ENCODE measurements around the gene AK5. TPM values are rescaled to one million over a fixed set of nuclear protein-coding genes. Genes with fewer than 3 reads are reported as not detected.

The AK5 gene
- total RNA-seq (1 to 10 TPM in 1 of 7 donors, under 1 TPM in 4, not detected in 2; 0.45 to 1.3 (median 0.82) TPM), polyA plus RNA-seq (1 to 10 TPM in 1 of 2 donors, under 1 TPM in 1; 0.50 to 3.5 TPM)
- long read RNA-seq, donor 1: 0 reads
- long read RNA-seq, donor 2, transcript AK5-208 (3 exons, 556 nt): major isoform, 40 of 54 reads
- long read RNA-seq, donor 2, partial matches to known transcripts: 8 of 54 reads
- long read RNA-seq, donor 2, other reads (novel, unspliced or antisense): 6 of 54 reads
- long read RNA-seq, donor 3, partial matches to known transcripts: 0 of 4 reads
- long read RNA-seq, donor 3, other reads (novel, unspliced or antisense): 0 of 4 reads

- no peak within 1 kb of the TSS for H3K27ac ChIP-seq
- TF ChIP-seq CTCF (IDR thresholded peaks at IDR 0.05) (no peak), EP300 (IDR thresholded peaks at IDR 0.05) (no peak), POLR2A (IDR thresholded peaks at IDR 0.05) (no peak)
- peaks cover 3% of the 10 kb centered on the region for H3K4me1 ChIP-seq (ENCODE audit: insufficient read depth)
- intact Hi-C loops (cut with DNase I): no loop called here
- H3K9me3 ChIP-seq: no peaks in the 10 kb centered on the region
- WGBS, 3 donors: 2 to 6% (median 3%) methylated on average over 27 to 71 of the region's 71 CpGs
- peak in 2 of 5 donors; percentile 27 to 39 for DNase-seq
- peak within 1 kb of the TSS; percentile 20 for H3K4me3 ChIP-seq
- no peaks in the 10 kb centered on the region for H3K36me3 ChIP-seq
- H3K27me3 ChIP-seq: no peaks in the 10 kb centered on the region
Measured at GRCh38 chr1:77281491-77282186, at the start of gene AK5. TSS of gene AK5 (plus strand) at chr1:77282019. CDS start at chr1:77282314, 295 bp downstream.

GRCh38 chr1:77232829-77233228, 49.0 kb upstream of the AK5 start:
- Histone ChIP-seq H3K27me3 (no peaks in the 10 kb centered on the region), H3K36me3 (no peaks in the 10 kb centered on the region), H3K9me3 (no peaks in the 10 kb centered on the region), H3K4me1 (ENCODE audit: insufficient read depth) (no peaks in the 10 kb centered on the region), H3K27ac (no peak overlapping the region), H3K4me3 (no peak overlapping the region)
- WGBS, 3 donors: 95 to 97% (median 96%) methylated on average over 1 of the region's 1 CpG
- intact Hi-C loops (cut with DNase I): no loop called here
- TF ChIP-seq EP300 (IDR thresholded peaks at IDR 0.05) (no peak), CTCF (IDR thresholded peaks at IDR 0.05) (no peak), POLR2A (IDR thresholded peaks at IDR 0.05) (no peak)
- no peak for DNase-seq

- no peaks in the 10 kb centered on the region for H3K4me1 ChIP-seq (ENCODE audit: insufficient read depth)
- H3K9me3 ChIP-seq: no peaks in the 10 kb centered on the region
- no peak overlapping the region for H3K4me3 ChIP-seq
- H3K27me3 ChIP-seq: no peaks in the 10 kb centered on the region
- H3K27ac ChIP-seq: no peak overlapping the region
- TF ChIP-seq EP300 (IDR thresholded peaks at IDR 0.05): no peak
- WGBS, 3 donors: 77 to 89% (median 78%) methylated on average over 1 of the region's 1 CpG
- H3K36me3 ChIP-seq: no peaks in the 10 kb centered on the region
- DNase-seq: no peak
- intact Hi-C loops (cut with DNase I): no loop called here
Measured at GRCh38 chr1:77234096-77234495, 47.7 kb upstream of the AK5 start.

GRCh38 chr1:77234943-77235342, 46.9 kb upstream of the AK5 start:
- H3K4me3 ChIP-seq: no peak overlapping the region
- DNase-seq: no peak
- no peaks in the 10 kb centered on the region for H3K27me3 ChIP-seq
- no peaks in the 10 kb centered on the region for H3K36me3 ChIP-seq
- H3K27ac ChIP-seq: no peak overlapping the region
- no peaks in the 10 kb centered on the region for H3K9me3 ChIP-seq
- 50 to 70% (median 53%) methylated on average over 1 of the region's 1 CpG for WGBS, 3 donors
- no peaks in the 10 kb centered on the region for H3K4me1 ChIP-seq (ENCODE audit: insufficient read depth)
- intact Hi-C loops (cut with DNase I): no loop called here
- no peak for TF ChIP-seq EP300 (IDR thresholded peaks at IDR 0.05)
- TF ChIP-seq CTCF (IDR thresholded peaks at IDR 0.05): no peak
- no peak for TF ChIP-seq POLR2A (IDR thresholded peaks at IDR 0.05)

- no peak for TF ChIP-seq EP300 (IDR thresholded peaks at IDR 0.05)
- no peak for TF ChIP-seq POLR2A (IDR thresholded peaks at IDR 0.05)
- no peak for TF ChIP-seq CTCF (IDR thresholded peaks at IDR 0.05)
- Histone ChIP-seq H3K27me3 (no peaks in the 10 kb centered on the region), H3K4me1 (ENCODE audit: insufficient read depth) (no peaks in the 10 kb centered on the region), H3K36me3 (no peaks in the 10 kb centered on the region), H3K27ac (no peak overlapping the region), H3K9me3 (no peaks in the 10 kb centered on the region), H3K4me3 (no peak overlapping the region)
- intact Hi-C loops (cut with DNase I): no loop called here
- DNase-seq: no peak
- 83 to 89% (median 83%) methylated on average over 1 of the region's 1 CpG for WGBS, 3 donors
Measured at GRCh38 chr1:77238462-77238861, 43.4 kb upstream of the AK5 start.

Measured in ovary (tissue), 10 donors.